ENCODE data around the gene ZDHHC20.
"Not testable (repeated sequence)": the region's sequence is repeated elsewhere in the genome, so short reads cannot be mapped to it uniquely, and the experiment has no call there.

Gene ZDHHC20

DNA sequence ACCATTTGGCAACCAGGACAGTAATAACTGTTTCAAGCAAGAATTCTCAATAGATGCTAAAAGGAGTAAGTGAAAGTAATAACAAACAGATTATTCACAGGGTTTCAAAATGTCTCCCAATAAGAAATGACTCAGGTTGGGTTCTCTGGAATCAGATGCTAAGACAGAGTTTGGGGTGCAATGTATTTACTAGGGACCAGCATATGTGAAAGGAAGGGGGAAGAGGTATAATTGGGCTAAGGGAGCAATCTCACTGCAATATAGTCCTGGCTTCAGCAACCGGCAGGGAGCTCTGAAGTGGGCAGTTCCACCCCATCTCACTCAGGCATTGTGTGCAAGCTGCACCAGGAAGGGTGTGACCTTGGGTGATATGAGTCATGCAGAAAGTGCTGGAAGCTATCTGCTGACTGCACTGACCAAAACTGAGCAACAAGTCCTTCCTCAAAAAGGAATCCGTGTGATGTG, 23.4 kb downstream of the ZDHHC20 start:
- no peak for DNase-seq (ENCODE audit: low spot score)

DNA sequence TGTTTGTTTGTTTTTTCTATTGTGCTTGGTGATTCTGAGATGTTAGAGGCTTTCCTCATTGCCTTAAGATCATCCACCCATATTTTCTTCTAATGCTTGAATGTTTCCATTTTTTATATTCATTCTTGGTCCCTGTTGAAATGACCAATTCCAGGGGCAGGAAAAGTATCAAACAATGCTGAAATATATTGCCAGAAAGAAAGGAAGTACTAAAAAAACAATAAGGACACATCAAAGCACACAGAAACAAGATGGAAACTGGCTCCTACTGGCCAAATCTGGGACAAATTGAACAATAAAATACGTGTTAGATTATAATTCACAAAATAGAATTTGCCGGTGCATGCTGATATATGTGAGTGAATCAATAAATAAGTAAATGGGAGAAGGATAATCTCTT, 23.9 kb downstream of the ZDHHC20 start:
- no peak for DNase-seq (ENCODE audit: low spot score)

DNA sequence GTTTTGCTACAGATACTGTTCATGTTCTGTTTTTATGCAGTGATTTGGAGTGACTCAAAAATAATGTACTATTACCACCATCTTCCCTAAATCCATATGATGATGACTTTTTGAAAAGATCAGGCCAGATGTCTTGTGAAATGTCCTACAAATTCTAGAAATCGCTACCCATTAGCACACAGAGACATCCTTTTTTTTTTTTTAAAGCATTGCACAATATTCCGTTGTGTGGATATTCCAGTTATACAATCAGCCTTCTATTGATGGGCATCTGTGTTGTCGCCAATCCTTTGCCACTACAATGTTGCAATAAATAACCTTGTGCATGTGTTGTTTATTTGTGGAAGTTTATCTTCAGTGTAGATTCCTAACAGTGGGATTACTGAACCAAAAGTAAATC, 24.5 kb downstream of the ZDHHC20 start:
- DNase-seq (ENCODE audit: low spot score) = no peak

DNA sequence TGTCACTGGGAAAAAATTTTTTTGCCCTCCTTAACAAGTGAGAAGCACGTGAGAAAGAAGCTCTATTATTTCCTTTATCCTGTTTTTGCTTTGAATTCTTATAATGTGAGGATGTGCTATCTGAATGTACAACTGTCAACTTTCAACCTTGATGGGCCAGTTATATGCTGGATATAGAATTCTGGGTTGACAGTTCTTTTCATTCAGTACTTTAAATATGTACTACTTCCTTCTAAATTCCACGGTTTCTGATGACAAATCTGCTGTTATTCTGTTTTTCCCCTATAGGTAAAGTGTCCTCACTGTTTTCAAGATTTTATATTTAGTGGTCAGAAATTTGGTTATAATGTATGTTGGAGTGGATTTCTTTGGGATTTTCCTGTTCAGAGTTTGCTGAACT, 29.9 kb downstream of the ZDHHC20 start:
- DNase-seq (ENCODE audit: low spot score) = no peak

DNA sequence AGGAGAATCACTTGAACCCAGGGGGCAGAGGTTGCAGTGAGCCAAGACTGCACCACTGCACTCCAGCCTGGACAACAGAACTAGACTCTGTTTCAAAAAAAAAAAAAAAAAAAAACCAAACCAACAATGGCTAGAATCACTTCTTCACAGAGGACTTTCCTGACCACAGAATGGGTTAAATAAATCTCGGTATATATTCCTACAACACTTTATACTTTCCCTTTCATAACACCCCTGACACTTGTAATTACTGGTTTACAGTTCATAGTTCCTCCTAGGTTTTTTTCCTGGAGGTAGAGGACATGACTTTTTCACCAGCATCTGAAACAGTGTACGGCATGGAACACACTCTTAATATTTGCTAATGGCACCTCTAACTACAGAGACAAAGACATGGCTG, 31.4 kb downstream of the ZDHHC20 start:
- DNase-seq (ENCODE audit: low spot score) = no peak

DNA sequence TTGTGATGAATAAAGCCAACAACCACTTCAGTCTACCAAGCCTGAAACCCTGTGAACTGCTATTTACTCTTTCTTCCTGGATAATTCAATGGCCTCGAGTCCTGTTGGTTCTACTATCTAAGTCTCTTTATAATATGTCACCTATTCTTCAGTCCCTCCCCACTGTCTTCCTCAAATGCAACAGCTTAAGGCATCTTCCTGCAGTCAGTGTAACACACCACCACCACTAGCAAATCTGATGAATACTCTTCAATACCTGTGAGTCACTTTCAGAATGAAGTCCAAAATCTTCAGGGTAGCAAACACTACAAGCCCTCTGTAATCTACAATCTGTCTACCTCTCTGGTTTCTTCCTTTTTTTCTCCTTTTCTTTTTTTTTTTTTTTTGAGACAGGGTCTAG, 32.9 kb downstream of the ZDHHC20 start:
- DNase-seq (ENCODE audit: low spot score) = no peak

DNA sequence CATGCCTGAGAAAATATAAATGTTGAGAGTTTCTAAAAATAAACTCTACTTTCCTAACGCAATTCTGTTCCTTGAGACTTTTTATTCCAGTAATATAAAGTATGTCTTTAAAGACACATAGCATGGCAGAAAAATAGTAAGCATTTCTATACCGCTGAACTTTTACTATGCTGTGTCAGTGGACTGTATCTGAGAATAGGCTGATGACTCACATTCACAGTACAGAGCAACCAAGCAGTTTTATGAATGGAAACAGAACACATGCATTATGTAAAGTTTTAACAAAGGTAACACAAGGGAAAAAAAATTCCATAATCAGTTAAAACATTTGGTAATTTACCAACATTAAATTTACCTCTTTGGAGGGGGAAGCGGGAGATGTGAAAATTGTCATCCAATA, 38.4 kb downstream of the ZDHHC20 start:
- no peak for DNase-seq (ENCODE audit: low spot score)

DNA sequence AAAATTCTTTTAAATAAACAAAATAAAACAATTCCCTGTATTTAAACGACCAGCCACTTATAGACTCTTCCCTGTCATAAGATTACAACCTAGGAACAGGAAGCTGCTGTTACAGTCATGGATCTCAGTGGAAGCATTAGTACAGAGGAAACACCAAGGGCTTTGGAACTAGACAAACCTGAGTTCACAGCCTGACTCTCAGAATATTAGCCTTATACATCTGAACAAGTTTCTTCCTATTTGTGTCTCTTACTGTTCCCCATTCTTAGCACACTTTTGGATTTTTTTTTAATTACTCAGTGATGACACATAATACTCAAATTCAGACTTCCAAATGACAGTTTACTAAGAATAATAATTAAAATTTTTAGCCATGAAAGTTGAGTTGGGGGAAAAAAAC, 46.1 kb downstream of the ZDHHC20 start:
- no peak for DNase-seq (ENCODE audit: low spot score)

DNA sequence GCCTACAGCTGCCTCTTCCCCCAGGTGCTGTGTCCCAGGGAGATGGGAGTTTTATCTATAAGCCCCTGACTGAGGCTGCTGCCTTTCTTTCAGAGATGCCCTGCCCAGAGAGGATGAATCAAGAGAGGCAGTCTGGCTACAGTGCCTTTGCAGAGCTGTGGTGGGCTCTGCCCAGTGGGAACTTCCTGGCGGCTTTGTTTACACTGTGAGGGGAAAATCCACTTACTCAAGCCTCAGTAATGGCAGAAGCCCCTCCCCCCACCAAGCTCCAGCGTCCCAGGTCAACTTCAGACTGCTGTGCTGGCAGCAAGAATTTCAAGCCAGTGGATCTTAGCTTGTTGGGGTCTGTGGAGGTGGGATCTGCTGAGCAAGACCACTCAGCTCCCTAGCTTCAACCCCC, 48.6 kb downstream of the ZDHHC20 start:
- not testable (repeated sequence) for DNase-seq (ENCODE audit: low spot score)

DNA sequence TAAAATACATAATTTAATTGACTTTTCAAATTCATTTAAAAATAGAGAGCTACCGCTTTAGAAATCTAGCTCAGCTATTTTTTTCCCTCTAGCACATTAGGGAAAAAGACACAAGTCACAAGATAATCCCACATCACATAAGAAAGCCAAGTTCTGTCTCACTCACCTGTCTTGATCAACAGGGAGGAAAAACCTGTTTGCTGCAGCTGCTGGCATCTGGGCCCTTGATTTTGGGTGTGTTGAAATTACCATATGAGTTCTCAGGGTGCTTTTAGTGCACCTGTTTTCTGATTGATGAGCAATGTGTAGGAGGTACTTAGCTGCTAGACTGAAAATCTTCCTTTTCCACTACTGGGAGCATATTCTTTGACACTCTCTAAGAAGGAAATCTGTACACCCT, 53.8 kb downstream of the ZDHHC20 start:
- DNase-seq (ENCODE audit: low spot score) = no peak

DNA sequence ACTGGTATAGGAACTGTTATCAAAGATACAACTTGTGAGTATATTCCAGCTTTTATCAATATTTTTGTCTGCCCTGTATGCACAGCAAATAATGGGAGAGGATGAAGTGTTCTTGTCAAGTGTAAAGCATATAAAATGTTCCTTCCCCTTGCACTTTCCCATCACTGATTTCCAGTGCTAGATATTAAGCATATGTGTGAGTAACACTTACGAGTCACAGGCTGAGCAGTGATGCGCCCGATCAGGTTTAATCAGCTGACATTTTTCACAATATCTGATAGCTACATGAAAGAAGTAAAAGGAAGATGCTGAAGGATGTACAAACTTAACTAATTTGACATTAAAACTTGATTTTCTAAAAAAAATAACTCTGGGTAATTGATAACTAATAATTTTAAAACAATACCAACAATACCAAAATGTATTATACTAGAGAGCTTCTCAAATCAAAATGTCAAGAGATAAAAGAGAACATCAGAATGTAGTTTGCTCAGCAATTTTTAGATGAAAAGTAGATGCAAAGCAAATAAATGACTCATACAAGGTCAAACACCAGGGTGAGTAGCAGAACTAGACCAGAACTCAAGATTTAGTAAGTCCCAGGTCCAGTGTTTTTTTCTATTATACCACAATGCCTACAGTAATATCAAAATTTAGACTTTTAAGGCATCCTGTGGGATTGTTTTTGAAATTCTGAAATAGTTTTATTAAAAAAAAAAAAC, 56.4 kb downstream of the ZDHHC20 start:
- DNase-seq (ENCODE audit: low spot score) = no peak

DNA sequence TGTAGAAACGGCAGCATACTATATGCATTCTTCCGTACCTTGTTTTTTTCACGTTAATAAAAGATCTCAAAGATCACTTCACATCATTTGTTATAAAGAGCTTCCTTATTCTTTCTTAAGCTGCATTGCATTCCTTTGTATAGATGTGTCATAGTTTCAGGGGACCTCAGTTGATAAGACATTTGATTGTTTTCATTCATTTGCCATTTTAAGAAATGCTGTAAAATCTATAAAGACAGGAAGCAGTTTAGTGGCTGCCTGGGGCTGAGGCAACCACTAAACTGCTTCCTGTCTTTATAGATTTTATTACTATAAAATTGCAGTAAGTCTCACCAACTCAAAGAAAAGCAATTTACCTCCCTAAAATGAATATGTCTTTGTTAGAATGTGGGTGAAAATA, 59.4 kb downstream of the ZDHHC20 start:
- no peak for DNase-seq (ENCODE audit: low spot score)

DNA sequence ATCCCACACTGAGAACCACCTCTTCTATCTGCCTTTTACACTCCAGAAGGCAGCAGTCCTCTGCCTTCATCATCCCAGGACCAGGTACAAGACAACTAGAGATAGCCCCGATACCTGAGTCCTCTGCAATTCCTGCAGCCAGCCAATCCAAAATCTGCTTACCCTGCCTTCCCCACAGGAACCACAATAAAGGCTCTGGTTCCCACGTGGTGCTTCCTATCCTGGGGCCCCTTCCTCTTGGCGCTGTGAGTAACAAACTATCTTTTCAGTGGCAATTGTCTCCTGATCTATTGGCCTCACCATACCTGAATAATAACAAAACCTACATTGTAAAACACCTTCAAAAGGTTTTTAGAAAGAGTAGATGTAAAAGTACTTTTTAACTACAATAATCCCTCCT, 63.1 kb downstream of the ZDHHC20 start:
- no peak for DNase-seq (ENCODE audit: low spot score)

DNA sequence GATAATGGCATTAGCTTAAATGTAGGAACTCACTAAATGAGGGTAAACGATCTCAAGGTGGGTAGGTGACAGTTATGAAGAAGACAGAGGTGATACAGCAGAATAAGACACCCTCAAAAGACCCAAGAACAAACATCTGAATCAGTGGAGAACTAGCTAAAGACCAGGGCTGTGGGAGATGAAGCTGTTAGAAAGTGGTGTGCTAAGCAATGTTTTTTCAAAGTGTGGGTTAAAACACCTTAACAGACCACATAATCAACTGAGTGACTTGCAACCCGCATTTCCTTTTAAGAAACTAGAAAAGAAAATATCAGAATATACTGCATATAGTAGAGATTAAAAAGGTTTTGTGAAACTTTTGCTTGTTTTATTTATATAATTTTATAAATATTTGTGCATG, 70.0 kb downstream of the ZDHHC20 start:
- DNase-seq (ENCODE audit: low spot score) = no peak

DNA sequence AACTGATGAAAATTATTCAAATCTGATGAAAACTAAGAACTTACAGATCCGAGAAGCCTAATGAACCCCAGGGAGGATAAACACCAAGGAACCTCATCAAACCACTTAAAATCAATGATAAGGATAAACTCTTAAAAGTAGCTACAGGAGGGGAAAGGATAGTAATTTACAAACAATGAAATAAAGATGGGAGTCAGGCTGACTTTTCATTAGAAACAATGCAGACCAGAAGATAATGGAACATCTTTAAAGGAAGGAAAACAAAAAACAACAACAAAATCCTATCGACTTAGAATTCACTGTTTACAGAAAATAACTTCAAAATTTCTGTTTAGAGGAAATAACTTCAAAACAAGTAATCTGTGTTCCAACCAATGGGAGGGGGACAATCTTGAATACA, 73.4 kb downstream of the ZDHHC20 start:
- no peak for DNase-seq (ENCODE audit: low spot score)

DNA sequence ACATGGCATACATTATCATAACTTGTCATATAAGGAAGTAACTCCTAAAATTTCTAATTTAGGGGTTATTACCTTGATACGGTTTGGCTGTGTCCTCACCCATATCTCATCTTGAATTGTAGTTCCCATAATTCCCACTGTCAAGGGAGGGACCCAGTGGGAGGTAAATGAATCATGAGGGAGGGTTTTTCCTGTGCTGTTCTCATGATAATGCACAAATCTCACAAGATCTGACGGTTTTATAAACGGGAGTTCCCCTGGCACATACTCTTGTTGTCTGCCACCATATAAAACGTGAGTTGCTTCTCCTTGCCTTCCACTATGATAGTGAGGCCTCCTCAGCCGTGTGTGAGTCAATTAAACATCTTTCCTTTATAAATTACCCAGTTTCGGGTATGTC, 76.0 kb downstream of the ZDHHC20 start:
- no peak for DNase-seq (ENCODE audit: low spot score)

DNA sequence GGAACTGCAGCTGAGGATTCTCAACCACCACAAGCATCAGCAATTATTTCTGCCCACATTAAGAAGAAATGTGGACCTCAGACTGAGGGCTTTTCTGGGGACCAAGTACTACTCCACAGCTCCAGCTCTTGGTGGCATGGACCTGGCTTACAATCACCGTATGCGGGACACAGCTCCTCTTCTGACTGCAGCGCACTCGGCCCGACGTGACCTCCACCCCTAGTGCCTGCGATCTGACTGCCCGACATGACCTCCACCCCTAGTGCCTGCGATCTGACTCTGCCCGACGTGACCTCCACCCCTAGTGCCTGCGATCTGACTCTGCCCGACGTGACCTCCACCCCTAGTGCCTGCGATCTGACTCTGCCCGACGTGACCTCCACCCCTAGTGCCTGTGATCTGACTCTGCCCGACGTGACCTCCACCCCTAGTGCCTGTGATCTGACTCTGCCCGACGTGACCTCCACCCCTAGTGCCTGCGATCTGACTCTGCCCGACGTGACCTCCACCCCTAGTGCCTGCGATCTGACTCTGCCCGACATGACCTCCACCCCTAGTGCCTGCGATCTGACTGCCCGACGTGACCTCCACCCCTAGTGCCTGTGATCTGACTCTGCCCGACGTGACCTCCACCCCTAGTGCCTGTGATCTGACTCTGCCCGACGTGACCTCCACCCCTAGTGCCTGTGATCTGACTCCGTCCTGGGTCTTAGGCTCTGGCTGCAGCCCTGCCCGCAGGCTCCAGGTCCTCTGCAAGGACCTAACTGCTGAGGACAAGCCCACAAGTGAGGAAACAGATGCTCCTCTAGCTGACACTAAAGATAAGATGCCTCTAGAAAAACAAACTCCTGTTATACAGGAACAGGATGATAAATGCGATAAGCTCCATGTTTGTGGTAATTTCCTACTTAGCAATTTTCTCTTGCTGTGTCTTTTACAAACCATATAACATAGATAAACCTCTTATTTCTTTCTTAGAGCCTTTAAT, 81.8 kb downstream of the ZDHHC20 start:
- DNase-seq (ENCODE audit: low spot score) = not testable (repeated sequence)

DNA sequence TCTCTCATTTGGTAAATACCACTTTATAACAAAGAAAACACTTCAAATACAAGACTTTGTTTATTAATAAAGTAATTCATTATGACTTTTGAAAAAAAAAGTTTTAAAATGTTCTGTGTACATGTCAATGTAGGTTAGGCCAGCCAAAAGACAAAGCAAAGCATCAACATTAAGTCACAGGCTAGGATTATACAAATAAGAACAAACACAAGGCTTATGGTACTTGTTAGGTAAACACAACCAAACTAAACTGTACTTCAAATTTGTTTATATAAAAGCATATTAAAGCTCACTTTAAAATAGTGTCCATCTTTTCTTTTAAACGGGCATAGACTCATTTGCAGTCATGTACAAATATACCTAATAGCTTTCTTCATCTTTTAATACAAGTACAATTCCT, 86.6 kb downstream of the ZDHHC20 start:
- DNase-seq (ENCODE audit: low spot score) = no peak

DNA sequence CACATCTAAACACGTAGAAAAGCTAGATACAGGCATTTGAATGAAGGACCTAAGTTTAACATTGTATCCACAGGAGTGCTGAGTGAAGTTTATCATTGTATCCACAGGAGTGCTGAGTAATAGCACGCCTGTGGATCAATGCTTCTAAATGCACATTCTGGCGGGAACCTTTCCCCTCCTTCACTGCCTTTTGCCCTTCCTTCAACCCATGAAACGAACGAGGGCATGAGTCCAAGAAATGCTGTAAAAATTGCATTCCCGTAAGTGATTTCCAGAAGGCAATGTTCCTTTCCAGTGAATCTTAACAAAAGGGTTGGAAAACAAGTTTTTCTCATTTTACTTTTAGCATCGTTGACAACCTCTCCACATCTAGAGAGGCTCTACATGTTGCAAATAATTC, 88.1 kb downstream of the ZDHHC20 start:
- DNase-seq (ENCODE audit: low spot score) = no peak

DNA sequence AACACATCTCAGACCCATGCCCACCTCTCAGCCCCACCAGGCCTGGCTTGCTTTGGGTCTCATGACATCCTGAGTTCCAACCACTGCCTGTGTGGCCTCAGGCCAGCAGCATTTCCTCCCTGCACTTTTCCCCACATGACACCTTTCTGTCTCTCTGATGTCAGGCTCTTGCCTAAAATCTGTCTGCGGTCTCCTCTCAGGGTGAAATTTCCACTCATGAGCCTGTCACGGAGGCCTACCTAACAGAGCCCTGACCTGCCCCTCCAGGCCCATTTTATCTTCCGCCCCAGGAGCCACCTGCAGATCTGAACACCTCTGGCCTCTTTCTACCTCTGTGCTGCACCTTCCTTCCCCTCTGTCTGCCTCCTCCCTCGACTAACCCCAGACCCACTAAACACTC, 93.5 kb downstream of the ZDHHC20 start:
- DNase-seq (ENCODE audit: low spot score) = no peak

DNA sequence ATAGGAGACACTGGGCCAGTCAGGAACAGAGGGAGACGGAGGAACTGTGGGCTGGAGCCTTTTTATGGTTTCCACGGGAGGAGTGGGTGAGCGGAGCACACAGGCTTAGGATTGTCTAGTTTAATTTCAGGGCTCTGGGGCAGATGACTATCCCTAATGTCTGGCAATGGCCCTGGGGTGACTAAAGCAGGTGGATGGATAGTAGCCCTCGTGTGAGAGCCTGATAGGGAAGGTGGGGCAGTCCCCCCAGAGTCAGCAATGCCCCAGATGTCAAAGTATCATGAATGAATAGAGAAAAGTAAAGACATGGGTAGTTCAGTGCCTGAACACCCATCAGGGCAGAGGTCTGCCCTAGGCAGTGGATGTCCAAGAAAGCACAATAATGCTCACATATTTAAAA, 94.2 kb downstream of the ZDHHC20 start:
- no peak for DNase-seq (ENCODE audit: low spot score)

DNA sequence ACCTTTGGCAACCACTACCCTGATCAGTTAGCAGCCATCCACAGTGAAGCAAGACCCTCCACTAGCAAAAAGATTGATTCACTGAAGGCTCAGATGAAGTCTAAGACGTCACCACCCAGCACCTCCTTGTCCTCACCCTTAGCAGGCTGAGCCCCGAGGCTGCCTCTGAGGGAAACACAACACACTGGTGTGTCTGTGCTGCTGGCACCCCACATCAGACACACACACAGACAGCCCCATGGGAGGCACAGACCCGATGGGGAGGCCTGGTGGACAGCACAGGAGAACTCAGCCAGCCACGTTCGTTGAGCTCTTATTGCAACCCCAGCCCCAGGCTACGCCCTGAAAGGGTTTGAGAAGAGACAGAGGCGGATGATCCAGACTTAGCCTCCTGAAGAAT, 94.7 kb downstream of the ZDHHC20 start:
- no peak for DNase-seq (ENCODE audit: low spot score)

DNA sequence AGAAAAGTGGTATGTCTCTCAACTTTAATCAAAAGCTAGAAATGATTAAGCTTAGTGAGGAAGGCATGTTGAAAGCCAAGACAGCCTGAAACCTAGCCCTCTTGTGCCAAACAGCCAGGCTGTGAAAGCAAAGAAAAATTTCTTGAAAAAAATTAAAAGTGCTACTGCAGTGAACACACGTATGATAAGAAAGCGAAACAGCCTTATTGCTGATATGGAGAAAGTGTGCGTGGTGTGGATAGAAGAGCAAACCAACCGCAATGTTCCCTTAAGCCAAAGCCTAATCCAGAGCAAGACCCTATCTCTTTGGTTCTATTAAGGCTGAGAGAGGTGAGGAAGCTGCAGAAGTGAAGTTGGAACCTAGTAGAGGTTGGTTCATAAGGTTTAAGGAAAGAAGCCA, 96.4 kb downstream of the ZDHHC20 start:
- no peak for DNase-seq (ENCODE audit: low spot score)
